ENCODE measurements around the gene ZBED2.

- TF ChIP-seq CTCF (conservative IDR thresholded peaks at IDR 0.05; ENCODE audit: low read depth in 2 of 2) (no peak), POLR2AphosphoS5 (IDR thresholded peaks at IDR 0.05; ENCODE audit: low read depth) (no peak), EZH2 (IDR thresholded peaks at IDR 0.05; ENCODE audit: low read depth, unreplicated experiment) (no peak), CREB1 (CRISPR knock-in tag; IDR thresholded peaks at IDR 0.05; ENCODE audit: low read depth) (no peak), EZH2phosphoT487 (IDR thresholded peaks at IDR 0.05; ENCODE audit: unreplicated experiment) (no peak), REST (IDR thresholded peaks at IDR 0.05; ENCODE audit: unreplicated experiment) (no peak), NANOG (IDR thresholded peaks at IDR 0.05; ENCODE audit: borderline replicate concordance) (no peak), STAT1 (IDR thresholded peaks at IDR 0.05; ENCODE audit: unreplicated experiment) (no peak), JUNB (IDR thresholded peaks at IDR 0.05; ENCODE audit: unreplicated experiment) (no peak)
Measured at GRCh38 chr3:111568355-111568754, 26.8 kb downstream of the ZBED2 start.

Measured in GM23338 (cell line).